K562 (cell line): Measurements from ENCODE around the gene RTBDN. TPM values are rescaled to one million over a fixed set of nuclear protein-coding genes. Genes with fewer than 3 reads are reported as not detected.

ENCODE experiments used
- DDX20 ChIP-seq: fragments of 450-650 bp; IDR thresholded peaks from 2 replicates; pipeline ENCODE4 v1.6.1; 2016; ENCODE audit warnings: missing genetic modification characterization, low read depth, mild to moderate bottlenecking, missing compliant biosample characterization, moderate library complexity
- ERF ChIP-seq: fragments of 450-650 bp; formaldehyde crosslinking; IDR thresholded peaks from 2 replicates; pipeline ENCODE4 v1.4.0; 2020; ENCODE audit warnings: mild to moderate bottlenecking, mixed read lengths
- ETV5 ChIP-seq: sonication (generic); formaldehyde crosslinking; IDR thresholded peaks from 2 replicates; pipeline ENCODE4 v1.4.0; 2020; ENCODE audit warnings: low read depth, mild to moderate bottlenecking, missing genetic modification reagents
- FOS ChIP-seq: IDR thresholded peaks from 3 replicates; pipeline ENCODE4 v1.6.1; 2011; ENCODE audit not compliant: insufficient read length; ENCODE audit errors: extremely low read depth
- JUNB ChIP-seq: fragments of 450-650 bp; formaldehyde crosslinking; conservative IDR thresholded peaks from 2 replicates; pipeline ENCODE4 v1.4.0; 2020; ENCODE audit warnings: mild to moderate bottlenecking
- POLR3G ChIP-seq: IDR thresholded peaks from 2 replicates; pipeline ENCODE4 v1.6.1; 2011; ENCODE audit not compliant: insufficient read length, insufficient replicate concordance; ENCODE audit errors: extremely low read depth
- RNF2 ChIP-seq: sonication (generic); IDR thresholded peaks from 2 replicates; pipeline ENCODE4 v1.6.1; 2016
- SFPQ ChIP-seq: fragments of 200-400 bp; formaldehyde crosslinking; IDR thresholded peaks from 2 replicates; pipeline ENCODE4 v1.6.1; 2017; ENCODE audit warnings: mild to moderate bottlenecking, low read depth, low read length, moderate library complexity
- SIN3A ChIP-seq, 2 experiments: fragments of 150-350 bp in 1 of 2; IDR thresholded peaks; 2 replicates each; pipeline ENCODE4 v1.6.1; 2011 to 2016; ENCODE audit warnings: borderline replicate concordance in 2 of 2, low read depth in 2 of 2, low read length in 2 of 2, mild to moderate bottlenecking in 2 of 2, moderate library complexity in 2 of 2; ENCODE audit not compliant: control insufficient read depth in 1 of 2
- WHSC1 ChIP-seq: IDR thresholded peaks from one replicate; pipeline ENCODE4 v1.6.1; 2012; ENCODE audit warnings: low read length, control low read depth, inconsistent platforms
- ZNF318 ChIP-seq, 2 experiments: fragments of 450-650 bp; IDR thresholded peaks; 2 replicates each; pipeline ENCODE4 v1.6.1; 2016; ENCODE audit warnings: mild to moderate bottlenecking in 2 of 2, borderline replicate concordance in 1 of 2, low read depth in 1 of 2, moderate library complexity in 1 of 2
- polyA plus RNA-seq, 8 experiments: library from polyadenylated mRNA; depleted of rRNA in 4 of 8; stranded (reverse) in 5 of 8; unstranded in 3 of 8; fragments of >200 nt; fragmentation: Nextera tagmentation in 2 of 8; fragmentation: Illumina TruSeq in 1 of 8; extraction: Ambion mirVana in 2 of 8; extraction: Trizol in 1 of 8; gene quantifications; 2 replicates each; pipeline versions ENCODE4 v1.2.1 to v1.2.3, GENCODE V29; 2011 to 2014; ENCODE audit warnings: inconsistent platforms in 1 of 8, missing spikeins in 1 of 8
- total RNA-seq, 7 experiments: library from RNA; depleted of rRNA in 6 of 7; stranded (reverse); fragments of >200 nt in 6 of 7; fragmentation: Illumina TruSeq in 2 of 7; extraction: Trizol in 2 of 7; gene quantifications; 2 replicates each; pipeline versions ENCODE4 v1.2.1 to v1.2.3, GENCODE V29; 2011 to 2021; ENCODE audit warnings: low replicate concordance in 1 of 7
- TF ChIP-seq, protein P1 (sequence below), 2 experiments: fragments of 450-650 bp in 1 of 2; sonication (generic) in 1 of 2; formaldehyde crosslinking; conservative IDR thresholded peaks; 2 replicates each; pipeline versions ENCODE4 v1.4.0 to v1.8.1; 2020 to 2022; ENCODE audit warnings: mild to moderate bottlenecking in 1 of 2, missing genetic modification reagents in 1 of 2
- TF ChIP-seq, protein P2 (sequence below): fragments of 250-450 bp; sonication (Bioruptor Pico); IDR thresholded peaks from 2 replicates; pipeline ENCODE4 v1.5.0; 2020; ENCODE audit warnings: mild to moderate bottlenecking

The RTBDN gene
- total and polyA plus RNA-seq, 9 of the 15 experiments (the other 6 are each of a cell fraction or from before 2014, with no cell fraction given), result 0.20 to 2.3 (median 0.72) TPM; not detected in 1

GRCh38 chr19:12784394-12784870, 49.9 kb downstream of the RTBDN start (continued):
- TF ChIP-seq SFPQ (no peak), JUNB (no peak), WHSC1 (no peak), ZNF318 (IDR thresholded peaks at IDR 0.05; ENCODE audit: borderline replicate concordance in 1 of 2, low read depth in 1 of 2) (no peak), ERF (0 out of 2 replicates have a peak, but pooled peaks have one; percentile 31), RNF2 (peak; percentile 86), FOS (no peak), DDX20 (tag) (no peak), SIN3A (IDR thresholded peaks at IDR 0.05; ENCODE audit: borderline replicate concordance in 2 of 2, control insufficient read depth in 1 of 2, low read depth in 2 of 2, low read length in 2 of 2) (no peak), ETV5 (CRISPR knock-in tag) (0 out of 2 replicates have a peak, but pooled peaks have one; percentile 5), POLR3G (no peak)
- TF ChIP-seq, protein P1, sequence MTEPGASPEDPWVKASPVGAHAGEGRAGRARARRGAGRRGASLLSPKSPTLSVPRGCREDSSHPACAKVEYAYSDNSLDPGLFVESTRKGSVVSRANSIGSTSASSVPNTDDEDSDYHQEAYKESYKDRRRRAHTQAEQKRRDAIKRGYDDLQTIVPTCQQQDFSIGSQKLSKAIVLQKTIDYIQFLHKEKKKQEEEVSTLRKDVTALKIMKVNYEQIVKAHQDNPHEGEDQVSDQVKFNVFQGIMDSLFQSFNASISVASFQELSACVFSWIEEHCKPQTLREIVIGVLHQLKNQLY (CRISPR knock-in tag; conservative IDR thresholded peaks at IDR 0.05), result no peak
- TF ChIP-seq, protein P2, sequence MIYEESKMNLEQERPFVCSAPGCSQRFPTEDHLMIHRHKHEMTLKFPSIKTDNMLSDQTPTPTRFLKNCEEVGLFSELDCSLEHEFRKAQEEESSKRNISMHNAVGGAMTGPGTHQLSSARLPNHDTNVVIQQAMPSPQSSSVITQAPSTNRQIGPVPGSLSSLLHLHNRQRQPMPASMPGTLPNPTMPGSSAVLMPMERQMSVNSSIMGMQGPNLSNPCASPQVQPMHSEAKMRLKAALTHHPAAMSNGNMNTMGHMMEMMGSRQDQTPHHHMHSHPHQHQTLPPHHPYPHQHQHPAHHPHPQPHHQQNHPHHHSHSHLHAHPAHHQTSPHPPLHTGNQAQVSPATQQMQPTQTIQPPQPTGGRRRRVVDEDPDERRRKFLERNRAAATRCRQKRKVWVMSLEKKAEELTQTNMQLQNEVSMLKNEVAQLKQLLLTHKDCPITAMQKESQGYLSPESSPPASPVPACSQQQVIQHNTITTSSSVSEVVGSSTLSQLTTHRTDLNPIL (CRISPR knock-in tag), result no peak
